ENCODE data around the gene FAM107A.

FAM107A gene

GRCh38 chr3:58531956-58532355 is 45.2 kb downstream of the FAM107A start:
- Histone ChIP-seq H3K4me2 (ENCODE audit: low read depth, low read length, poor library complexity, severe bottlenecking) (no peak overlapping the region), H3K9me2 (replicated peaks; ENCODE audit: low read depth, low read length) (no peaks in the 10 kb centered on the region), H3K79me2 (ENCODE audit: insufficient read depth, low read length) (no peaks in the 10 kb centered on the region), H2AFZ (ENCODE audit: low read length) (no peak overlapping the region), H3K4me3 (ENCODE audit: low read length, poor library complexity, severe bottlenecking) (no peak overlapping the region), H3K9ac (ENCODE audit: low read depth, low read length, poor library complexity, severe bottlenecking) (no peak overlapping the region), H3K36me3 (ENCODE audit: insufficient read depth, low read length) (no peaks in the 10 kb centered on the region), H4K20me1 (ENCODE audit: insufficient read depth, low read length, poor library complexity, severe bottlenecking) (no peaks in the 10 kb centered on the region), H3F3A (ENCODE audit: low read depth) (no peaks in the 10 kb centered on the region), H3K27me3 (ENCODE audit: insufficient read depth, low read length, poor library complexity, severe bottlenecking) (no peaks in the 10 kb centered on the region), H3K9me3 (ENCODE audit: insufficient read depth, low read depth, low read length) (no peaks in the 10 kb centered on the region), H3K4me1 (ENCODE audit: insufficient read depth, low read length, poor library complexity, severe bottlenecking) (peaks cover 40% of the 10 kb centered on the region)
- TF ChIP-seq EZH2phosphoT487 (IDR thresholded peaks at IDR 0.05; ENCODE audit: borderline replicate concordance), result no peak
- TF ChIP-seq CTCF (conservative IDR thresholded peaks at IDR 0.05; ENCODE audit: low read length), result peak; percentile 64

- TF ChIP-seq CTCF (conservative IDR thresholded peaks at IDR 0.05; ENCODE audit: low read length) (no peak), EZH2phosphoT487 (IDR thresholded peaks at IDR 0.05; ENCODE audit: borderline replicate concordance) (no peak)
- no peaks in the 10 kb centered on the region for H3K9me2 ChIP-seq (replicated peaks; ENCODE audit: low read depth, low read length)
- no peaks in the 10 kb centered on the region for H3K79me2 ChIP-seq (ENCODE audit: insufficient read depth, low read length)
- H3K36me3 ChIP-seq (ENCODE audit: insufficient read depth, low read length), result no peaks in the 10 kb centered on the region
- peaks cover 36% of the 10 kb centered on the region for H3K4me1 ChIP-seq (ENCODE audit: insufficient read depth, low read length, poor library complexity, severe bottlenecking)
- H3K4me2 ChIP-seq (ENCODE audit: low read depth, low read length, poor library complexity, severe bottlenecking), result no peak overlapping the region
- no peak overlapping the region for H3K9ac ChIP-seq (ENCODE audit: low read depth, low read length, poor library complexity, severe bottlenecking)
- H4K20me1 ChIP-seq (ENCODE audit: insufficient read depth, low read length, poor library complexity, severe bottlenecking), result no peaks in the 10 kb centered on the region
- H3K9me3 ChIP-seq (ENCODE audit: insufficient read depth, low read depth, low read length), result no peaks in the 10 kb centered on the region
- H3K4me3 ChIP-seq (ENCODE audit: low read length, poor library complexity, severe bottlenecking), result no peak overlapping the region
- no peaks in the 10 kb centered on the region for H3F3A ChIP-seq (ENCODE audit: low read depth)
- no peak overlapping the region for H2AFZ ChIP-seq (ENCODE audit: low read length)
- no peaks in the 10 kb centered on the region for H3K27me3 ChIP-seq (ENCODE audit: insufficient read depth, low read length, poor library complexity, severe bottlenecking)
Observed at GRCh38 chr3:58531555-58531954, 45.6 kb downstream of the FAM107A start.

GRCh38 chr3:58530354-58530865 is 46.8 kb downstream of the FAM107A start:
- no peaks in the 10 kb centered on the region for H4K20me1 ChIP-seq (ENCODE audit: insufficient read depth, low read length, poor library complexity, severe bottlenecking)
- no peaks in the 10 kb centered on the region for H3K9me3 ChIP-seq (ENCODE audit: insufficient read depth, low read depth, low read length)
- H3K4me3 ChIP-seq (ENCODE audit: low read length, poor library complexity, severe bottlenecking), result no peak overlapping the region
- H3K4me1 ChIP-seq (ENCODE audit: insufficient read depth, low read length, poor library complexity, severe bottlenecking), result peaks cover 26% of the 10 kb centered on the region
- H3K9me2 ChIP-seq (replicated peaks; ENCODE audit: low read depth, low read length), result no peaks in the 10 kb centered on the region
- no peaks in the 10 kb centered on the region for H3K36me3 ChIP-seq (ENCODE audit: insufficient read depth, low read length)
- no peak overlapping the region for H3K9ac ChIP-seq (ENCODE audit: low read depth, low read length, poor library complexity, severe bottlenecking)
- H3K4me2 ChIP-seq (ENCODE audit: low read depth, low read length, poor library complexity, severe bottlenecking), result no peak overlapping the region
- TF ChIP-seq CTCF (conservative IDR thresholded peaks at IDR 0.05; ENCODE audit: low read length) (no peak), EZH2phosphoT487 (IDR thresholded peaks at IDR 0.05; ENCODE audit: borderline replicate concordance) (no peak)
- H3K27me3 ChIP-seq (ENCODE audit: insufficient read depth, low read length, poor library complexity, severe bottlenecking), result no peaks in the 10 kb centered on the region
- H3F3A ChIP-seq (ENCODE audit: low read depth), result no peaks in the 10 kb centered on the region
- H3K79me2 ChIP-seq (ENCODE audit: insufficient read depth, low read length), result no peaks in the 10 kb centered on the region
- no peak overlapping the region for H2AFZ ChIP-seq (ENCODE audit: low read length)

All from Loucy (cell line).